ENCODE results near the gene PSD. TPM values are rescaled to one million over a fixed set of nuclear protein-coding genes. Genes with fewer than 3 reads are reported as not detected.

PSD gene
- total RNA-seq, 3 donors from 2014 or later = 2.3 to 4.6 (median 3.7) TPM

DNA sequence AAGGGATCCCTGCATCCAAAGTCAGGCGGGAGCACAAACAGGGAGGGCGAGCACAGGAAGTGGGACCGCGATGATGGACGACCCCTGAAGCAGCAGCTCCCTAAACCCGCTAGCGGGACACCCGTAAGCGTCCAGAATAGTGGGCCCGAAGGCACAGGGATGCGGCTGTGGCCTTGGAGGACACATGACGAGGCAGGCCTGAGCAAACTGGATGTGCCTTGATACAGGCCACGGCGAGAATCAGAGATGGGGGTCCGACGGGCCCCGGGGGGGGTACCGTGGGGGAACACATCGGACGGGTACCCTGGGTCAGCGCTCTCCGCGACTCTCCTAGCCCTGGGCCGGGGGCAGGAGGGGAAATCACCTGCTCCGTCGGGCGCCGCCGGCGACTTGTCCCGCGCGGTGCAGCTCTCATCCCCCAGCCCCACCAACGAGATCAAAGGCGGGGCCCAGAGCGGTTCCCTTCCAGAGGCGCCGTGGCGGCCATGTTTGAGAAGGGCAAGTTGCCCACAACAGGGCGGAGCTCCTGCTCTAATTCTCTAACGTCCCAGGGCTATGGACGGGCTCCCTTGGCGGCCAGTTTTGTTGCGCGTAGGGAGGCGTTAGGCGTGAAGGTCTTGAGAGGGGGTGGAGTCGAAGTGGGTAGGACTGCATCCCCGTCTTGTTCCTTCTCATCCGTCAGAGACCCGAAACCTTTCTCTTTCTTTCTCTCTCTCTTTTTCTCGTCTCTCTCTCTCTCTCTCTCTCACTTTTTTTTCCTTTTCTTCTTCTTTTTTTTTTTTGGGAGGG lies 13.8 kb upstream of the PSD start, which contains the start of gene CUEDC2:
Gene CUEDC2 (minus strand): TSS at position 413 of the 789 bp plus-strand sequence. CDS start 7,386 bp downstream, outside the sequence.
- H3K36me3 Mint-ChIP-seq (ENCODE audit: insufficient read depth) = no peaks in the 10 kb centered on the region
- H3K4me3 Mint-ChIP-seq = peak within 1 kb of the TSS; percentile 92
- H3K4me1 Mint-ChIP-seq (ENCODE audit: low read depth) = peaks cover 50% of the 10 kb centered on the region
- ATAC-seq (peak; percentile 93 to 94), DNase-seq (peak; percentile 95)
- no peaks in the 10 kb centered on the region for H3K27me3 Mint-ChIP-seq (ENCODE audit: low read depth)
- no peaks in the 10 kb centered on the region for H3K9me3 Mint-ChIP-seq

DNA sequence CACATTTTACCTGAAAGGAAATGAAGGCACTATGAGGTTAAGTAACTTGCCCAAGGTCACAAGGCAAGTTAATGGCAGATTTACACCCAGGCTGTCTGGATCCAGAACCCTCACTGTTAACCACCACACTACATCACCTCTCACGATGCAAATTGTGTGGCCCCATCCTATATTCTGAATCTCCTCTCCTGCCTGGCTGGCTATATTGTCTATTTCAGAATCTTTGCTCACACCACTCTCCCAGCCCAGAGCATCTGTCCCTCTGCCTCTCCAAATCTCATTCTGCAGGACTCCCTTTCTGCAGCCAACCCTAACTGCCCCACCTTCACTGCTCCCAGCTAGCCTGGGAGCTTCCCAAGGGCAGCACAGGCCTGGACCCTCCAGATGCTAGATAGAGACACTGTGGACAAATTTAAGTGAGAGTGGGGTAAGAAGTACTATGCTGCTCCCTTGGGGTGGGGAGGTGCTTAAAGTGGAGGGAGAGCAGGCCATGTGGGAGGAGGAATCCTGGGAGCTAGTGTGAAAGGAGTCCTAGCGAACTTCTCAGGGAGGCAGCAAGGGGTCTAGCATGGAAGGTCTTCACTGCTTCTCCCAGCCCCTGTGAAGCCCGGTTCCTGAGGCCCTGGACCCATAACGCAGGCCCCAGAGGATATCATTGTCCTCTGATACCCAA lies 13.0 kb upstream of the PSD start:
- ATAC-seq (no peak), DNase-seq (no peak)
- H3K4me1 Mint-ChIP-seq (ENCODE audit: low read depth) = peaks cover 48% of the 10 kb centered on the region
- no peaks in the 10 kb centered on the region for H3K9me3 Mint-ChIP-seq
- peak overlapping the region; percentile 92 for H3K4me3 Mint-ChIP-seq
- no peaks in the 10 kb centered on the region for H3K27me3 Mint-ChIP-seq (ENCODE audit: low read depth)
- no peaks in the 10 kb centered on the region for H3K36me3 Mint-ChIP-seq (ENCODE audit: insufficient read depth)

- Mint-ChIP-seq H3K4me1 (ENCODE audit: low read depth) (peaks cover 28% of the 10 kb centered on the region), H3K9me3 (no peaks in the 10 kb centered on the region), H3K27me3 (ENCODE audit: low read depth) (no peaks in the 10 kb centered on the region), H3K36me3 (ENCODE audit: insufficient read depth) (no peaks in the 10 kb centered on the region), H3K4me3 (no peak overlapping the region)
- DNase-seq (no peak), ATAC-seq (no peak)
Observed at GRCh38 chr10:102429468-102429867, 10.9 kb upstream of the PSD start.

DNA sequence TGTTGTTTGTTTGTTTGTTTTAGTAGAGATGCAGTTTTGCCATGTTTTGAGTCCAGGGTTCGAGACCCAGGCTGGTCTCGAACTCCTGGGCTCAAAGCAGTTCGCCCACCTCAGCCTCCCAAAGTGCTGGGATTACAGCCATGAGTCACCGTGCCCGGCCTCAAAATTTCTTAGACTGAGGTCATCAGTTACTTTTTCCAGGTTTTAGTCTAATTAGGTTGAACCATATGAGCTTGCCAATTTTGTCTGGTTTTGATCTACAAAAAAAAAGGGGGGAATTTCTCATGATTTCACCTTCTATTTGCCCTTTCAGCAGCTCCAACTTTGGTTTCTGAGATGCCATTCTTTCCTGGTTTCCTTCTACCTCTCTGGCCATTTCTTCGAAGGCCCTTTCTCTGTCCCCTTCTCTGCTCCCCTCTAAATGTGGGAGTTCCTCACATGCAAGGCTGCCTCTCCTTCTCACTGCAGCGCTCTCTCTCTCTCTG lies 8.3 kb upstream of the PSD start:
- ATAC-seq = no peak
- no peak overlapping the region for H3K4me3 Mint-ChIP-seq
- H3K9me3 Mint-ChIP-seq = no peaks in the 10 kb centered on the region
- no peaks in the 10 kb centered on the region for H3K27me3 Mint-ChIP-seq (ENCODE audit: low read depth)
- DNase-seq = no peak
- H3K36me3 Mint-ChIP-seq (ENCODE audit: insufficient read depth) = peaks cover 7% of the 10 kb centered on the region
- peaks cover 17% of the 10 kb centered on the region for H3K4me1 Mint-ChIP-seq (ENCODE audit: low read depth)

DNA sequence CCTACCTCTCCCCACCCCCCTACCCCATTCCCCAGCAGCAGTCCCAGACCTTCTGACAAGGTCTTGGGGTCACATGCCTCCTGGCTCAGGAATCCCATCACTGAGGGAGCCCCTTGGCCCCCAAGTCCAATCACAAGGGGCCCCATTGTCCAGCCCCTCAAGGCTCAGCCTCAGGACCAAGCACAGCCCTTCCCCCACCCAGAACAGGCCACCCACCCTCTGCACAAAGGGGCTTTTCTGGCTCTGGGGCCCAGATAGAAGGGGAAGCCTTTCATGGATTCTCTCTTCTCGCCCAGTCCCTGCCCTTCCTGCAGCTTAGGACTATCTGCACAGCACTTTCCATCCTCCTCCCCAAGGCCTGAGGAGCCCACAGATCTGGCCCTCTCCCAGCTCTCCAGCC lies 6.9 kb upstream of the PSD start:
- Mint-ChIP-seq H3K27me3 (ENCODE audit: low read depth) (no peaks in the 10 kb centered on the region), H3K9me3 (no peaks in the 10 kb centered on the region)
- DNase-seq = no peak

DNA sequence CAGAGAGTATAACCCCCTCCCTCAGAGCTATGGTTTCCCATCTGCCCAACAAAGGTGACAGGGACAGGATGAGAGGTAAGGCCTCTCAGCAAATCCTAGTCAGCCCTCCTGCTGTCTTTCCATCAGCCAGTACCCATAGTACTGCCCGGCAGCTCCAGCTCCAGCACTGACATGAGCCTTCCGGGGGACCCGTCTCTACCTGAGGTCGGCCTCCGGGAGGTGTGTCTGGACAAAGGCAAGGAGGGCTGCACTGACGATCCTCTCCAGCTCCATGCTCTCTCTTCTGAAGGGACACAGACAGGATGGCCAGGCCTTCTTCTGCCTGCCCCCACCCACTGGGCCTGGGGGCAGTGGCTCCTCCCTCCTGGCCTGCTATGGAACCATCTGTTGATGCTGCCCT lies 6.3 kb upstream of the PSD start:
- ATAC-seq = no peak
- Mint-ChIP-seq H3K4me1 (ENCODE audit: low read depth) (peaks cover 24% of the 10 kb centered on the region), H3K9me3 (no peaks in the 10 kb centered on the region), H3K4me3 (no peak overlapping the region), H3K36me3 (ENCODE audit: insufficient read depth) (peaks cover 7% of the 10 kb centered on the region), H3K27me3 (ENCODE audit: low read depth) (no peaks in the 10 kb centered on the region)
- DNase-seq = no peak

More for the DNA sequence above, 6.9 kb upstream of the PSD start:
- Mint-ChIP-seq H3K4me1 (ENCODE audit: low read depth) (peaks cover 18% of the 10 kb centered on the region), H3K36me3 (ENCODE audit: insufficient read depth) (peaks cover 7% of the 10 kb centered on the region), H3K4me3 (no peak overlapping the region)
- no peak for ATAC-seq

GRCh38 chr10:102424145-102424544 lies 5.6 kb upstream of the PSD start:
- no peak for DNase-seq
- peaks cover 31% of the 10 kb centered on the region for H3K4me1 Mint-ChIP-seq (ENCODE audit: low read depth)
- no peak overlapping the region for H3K4me3 Mint-ChIP-seq
- H3K27me3 Mint-ChIP-seq (ENCODE audit: low read depth) = no peaks in the 10 kb centered on the region
- no peaks in the 10 kb centered on the region for H3K9me3 Mint-ChIP-seq
- H3K36me3 Mint-ChIP-seq (ENCODE audit: insufficient read depth) = peaks cover 7% of the 10 kb centered on the region
- no peak for ATAC-seq

DNA sequence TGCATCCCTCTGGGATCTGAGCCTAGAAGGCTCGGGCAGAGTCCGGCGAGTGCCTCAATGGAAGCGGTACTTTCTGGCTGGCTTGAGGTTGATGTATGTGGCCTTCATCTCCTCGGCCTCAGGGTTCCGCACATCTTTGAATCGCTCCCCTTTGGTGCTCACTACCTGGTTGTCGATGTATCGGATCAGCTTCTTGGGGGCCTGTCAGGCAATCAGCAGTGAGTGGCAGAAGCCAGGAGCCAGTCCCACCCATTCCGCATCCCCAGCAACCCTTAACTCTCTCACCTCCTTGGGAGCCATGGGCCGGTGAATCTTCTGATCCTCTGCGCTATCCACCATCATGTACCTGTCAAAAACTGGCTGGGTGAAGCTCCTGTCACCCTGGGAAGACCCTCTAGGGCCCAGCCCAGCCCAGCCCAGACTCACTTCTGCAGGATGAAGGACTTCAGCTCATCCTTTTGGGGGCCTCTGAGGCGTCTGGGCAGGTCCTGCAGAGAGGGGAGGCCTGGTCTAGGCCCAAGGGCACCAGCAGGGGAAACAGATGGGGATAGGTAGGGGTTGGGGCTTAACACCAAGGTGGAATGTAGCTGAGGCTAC lies 4.9 kb upstream of the PSD start:
- no peak for ATAC-seq
- peak overlapping the region; percentile 37 for H3K4me3 Mint-ChIP-seq
- no peaks in the 10 kb centered on the region for H3K27me3 Mint-ChIP-seq (ENCODE audit: low read depth)
- DNase-seq = no peak
- no peaks in the 10 kb centered on the region for H3K9me3 Mint-ChIP-seq
- peaks cover 7% of the 10 kb centered on the region for H3K36me3 Mint-ChIP-seq (ENCODE audit: insufficient read depth)
- H3K4me1 Mint-ChIP-seq (ENCODE audit: low read depth) = peaks cover 34% of the 10 kb centered on the region

- DNase-seq (no peak), ATAC-seq (peak in 1 of 2 donors; percentile 12)
- no peaks in the 10 kb centered on the region for H3K9me3 Mint-ChIP-seq
- peaks cover 38% of the 10 kb centered on the region for H3K4me1 Mint-ChIP-seq (ENCODE audit: low read depth)
- peaks cover 7% of the 10 kb centered on the region for H3K36me3 Mint-ChIP-seq (ENCODE audit: insufficient read depth)
- peaks cover 8% of the 10 kb centered on the region for H3K27me3 Mint-ChIP-seq (ENCODE audit: low read depth)
- peak overlapping the region; percentile 96 for H3K4me3 Mint-ChIP-seq
Observed at GRCh38 chr10:102422545-102423129, 4.1 kb upstream of the PSD start.

DNA sequence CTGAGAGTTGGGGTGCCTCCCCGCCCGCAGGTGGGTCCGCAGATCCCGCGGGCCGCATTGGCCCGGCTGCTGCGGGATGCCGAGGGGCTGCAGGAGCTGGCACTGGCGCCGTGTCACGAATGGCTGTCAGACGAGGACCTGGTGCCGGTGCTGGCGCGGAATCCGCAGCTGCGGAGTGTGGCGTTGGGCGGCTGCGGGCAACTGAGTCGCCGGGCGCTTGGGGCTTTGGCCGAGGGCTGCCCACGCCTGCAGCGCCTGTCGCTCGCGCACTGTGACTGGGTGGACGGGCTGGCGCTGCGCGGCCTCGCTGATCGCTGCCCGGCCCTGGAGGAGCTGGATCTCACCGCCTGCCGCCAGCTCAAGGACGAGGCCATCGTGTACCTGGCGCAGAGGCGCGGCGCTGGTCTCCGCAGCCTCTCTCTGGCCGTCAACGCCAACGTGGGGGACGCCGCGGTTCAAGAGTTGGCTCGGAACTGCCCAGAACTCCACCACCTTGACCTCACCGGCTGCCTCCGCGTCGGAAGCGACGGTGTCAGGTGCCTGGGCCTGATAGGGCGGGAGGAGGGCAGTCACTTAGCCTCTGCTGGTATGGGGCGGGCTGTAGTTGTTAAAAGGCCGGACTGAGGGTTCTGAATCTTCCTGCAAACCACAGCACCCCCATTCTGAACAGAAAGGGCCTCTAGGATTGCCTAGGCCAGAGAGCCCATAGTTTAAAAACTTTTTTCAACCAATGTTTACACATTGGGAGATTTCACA lies 3.4 kb upstream of the PSD start:
- peaks cover 7% of the 10 kb centered on the region for H3K36me3 Mint-ChIP-seq (ENCODE audit: insufficient read depth)
- H3K27me3 Mint-ChIP-seq (ENCODE audit: low read depth) = peaks cover 14% of the 10 kb centered on the region
- H3K4me1 Mint-ChIP-seq (ENCODE audit: low read depth) = peaks cover 35% of the 10 kb centered on the region
- H3K9me3 Mint-ChIP-seq = no peaks in the 10 kb centered on the region
- ATAC-seq (peak; percentile 4), DNase-seq (no peak)
- peak overlapping the region; percentile 96 for H3K4me3 Mint-ChIP-seq

DNA sequence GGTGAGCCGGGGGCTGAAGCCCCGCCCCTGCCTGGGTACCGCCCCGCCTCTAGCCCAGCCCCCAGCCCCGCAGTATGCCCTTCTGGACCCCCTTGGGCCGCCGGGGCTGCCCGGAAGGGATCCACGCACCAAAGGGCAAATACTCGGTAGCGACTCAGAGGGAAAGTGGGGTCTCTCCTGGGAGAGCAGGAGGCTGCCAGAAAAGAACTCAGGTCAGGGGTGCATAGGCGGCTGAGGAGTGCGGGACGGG lies 2.8 kb upstream of the PSD start:
- peaks cover 16% of the 10 kb centered on the region for H3K27me3 Mint-ChIP-seq (ENCODE audit: low read depth)
- peaks cover 34% of the 10 kb centered on the region for H3K4me1 Mint-ChIP-seq (ENCODE audit: low read depth)
- no peak for ATAC-seq
- DNase-seq = no peak
- peak overlapping the region; percentile 96 for H3K4me3 Mint-ChIP-seq
- peaks cover 7% of the 10 kb centered on the region for H3K36me3 Mint-ChIP-seq (ENCODE audit: insufficient read depth)
- no peaks in the 10 kb centered on the region for H3K9me3 Mint-ChIP-seq

DNA sequence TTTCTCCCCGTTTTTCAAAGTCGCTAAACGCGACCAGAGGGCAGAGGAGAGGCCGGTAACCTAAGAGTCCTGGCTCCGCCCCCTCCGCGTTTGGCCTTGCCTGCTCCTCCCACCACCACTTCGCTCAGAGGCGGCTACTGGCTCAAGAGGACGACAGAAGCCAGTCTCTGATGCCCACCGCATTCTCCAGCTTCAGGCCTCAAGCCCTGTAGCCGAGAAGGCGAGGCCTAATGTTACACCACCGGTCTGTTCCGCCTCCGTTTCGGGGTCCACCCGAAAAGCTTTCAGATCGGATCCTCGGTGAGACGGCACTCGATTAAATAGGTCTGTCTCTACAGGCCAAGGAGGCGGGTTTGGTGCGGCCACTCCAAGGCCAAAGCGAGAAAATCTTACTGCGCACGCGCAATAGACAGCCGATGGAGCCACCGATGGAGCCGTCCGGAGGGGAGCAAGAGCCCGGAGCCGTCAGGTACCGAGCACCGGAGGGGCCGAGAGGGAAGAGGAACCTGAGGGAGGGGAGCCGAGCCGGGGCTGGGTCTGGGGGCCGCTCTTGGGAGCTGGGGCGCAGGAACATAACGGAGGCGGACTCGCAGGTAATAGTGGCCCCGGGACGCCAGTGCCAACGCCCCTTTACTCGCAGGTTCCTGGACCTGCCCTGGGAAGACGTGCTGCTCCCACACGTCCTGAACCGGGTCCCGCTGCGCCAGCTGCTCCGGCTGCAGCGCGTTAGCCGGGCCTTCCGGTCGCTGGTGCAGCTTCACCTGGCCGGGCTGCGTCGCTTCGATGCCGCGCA lies 2.3 kb upstream of the PSD start, which contains the start of gene FBXL15:
Gene FBXL15 (plus strand): TSS at position 123 of the 793 bp plus-strand sequence. CDS start 294 bp downstream, at position 417.
- peaks cover 21% of the 10 kb centered on the region for H3K27me3 Mint-ChIP-seq (ENCODE audit: low read depth)
- DNase-seq = peak; percentile 95
- peak; percentile 82 to 84 for ATAC-seq
- H3K9me3 Mint-ChIP-seq = no peaks in the 10 kb centered on the region
- H3K4me1 Mint-ChIP-seq (ENCODE audit: low read depth) = peaks cover 34% of the 10 kb centered on the region
- H3K36me3 Mint-ChIP-seq (ENCODE audit: insufficient read depth) = peaks cover 7% of the 10 kb centered on the region
- H3K4me3 Mint-ChIP-seq = peak within 1 kb of the TSS; percentile 96

DNA sequence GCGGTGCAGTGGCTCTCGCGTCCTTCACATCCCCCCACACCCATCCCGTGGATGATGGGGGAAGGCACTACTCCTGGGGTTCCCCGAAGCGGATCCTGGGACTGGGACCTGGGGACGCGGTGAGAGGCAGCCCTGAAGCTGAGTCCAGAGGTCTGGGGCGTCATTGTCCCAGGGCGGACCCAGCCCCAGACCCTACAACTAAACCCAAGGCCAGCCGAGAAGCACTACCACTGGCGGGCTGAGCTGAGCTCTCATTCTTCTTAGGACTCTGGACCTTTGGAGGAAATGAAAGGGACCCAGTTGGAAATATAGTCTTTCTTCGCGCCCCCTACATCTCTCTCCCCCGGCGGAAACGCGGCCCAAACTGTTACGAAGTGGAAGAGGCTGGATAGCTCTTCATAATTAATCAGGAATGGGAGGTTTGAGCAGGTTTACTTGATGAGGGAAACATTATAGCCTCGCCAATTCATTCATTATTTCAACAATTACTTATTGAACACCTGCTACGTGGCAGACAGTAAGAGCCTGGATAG lies 1.7 kb upstream of the PSD start:
- H3K4me3 Mint-ChIP-seq = peak overlapping the region; percentile 96
- no peak for ATAC-seq
- H3K27me3 Mint-ChIP-seq (ENCODE audit: low read depth) = peaks cover 26% of the 10 kb centered on the region
- H3K9me3 Mint-ChIP-seq = no peaks in the 10 kb centered on the region
- no peak for DNase-seq
- peaks cover 34% of the 10 kb centered on the region for H3K4me1 Mint-ChIP-seq (ENCODE audit: low read depth)
- peaks cover 7% of the 10 kb centered on the region for H3K36me3 Mint-ChIP-seq (ENCODE audit: insufficient read depth)

Data from activated T-cell treated with anti-CD3 and anti-CD28 coated beads, Interleukin-2, amount 50 U/mL, for 4 hours (primary cell).